Measurements from ENCODE around the gene TBC1D14. TPM values are rescaled to one million over a fixed set of nuclear protein-coding genes. Genes with fewer than 3 reads are reported as not detected.
A peak's percentile ranks its signal among the peaks of the same experiment; 100 is the strongest.

TBC1D14 gene
- polyA plus RNA-seq, 3 donors = 36.3 to 44.7 (median 39.3) TPM

DNA sequence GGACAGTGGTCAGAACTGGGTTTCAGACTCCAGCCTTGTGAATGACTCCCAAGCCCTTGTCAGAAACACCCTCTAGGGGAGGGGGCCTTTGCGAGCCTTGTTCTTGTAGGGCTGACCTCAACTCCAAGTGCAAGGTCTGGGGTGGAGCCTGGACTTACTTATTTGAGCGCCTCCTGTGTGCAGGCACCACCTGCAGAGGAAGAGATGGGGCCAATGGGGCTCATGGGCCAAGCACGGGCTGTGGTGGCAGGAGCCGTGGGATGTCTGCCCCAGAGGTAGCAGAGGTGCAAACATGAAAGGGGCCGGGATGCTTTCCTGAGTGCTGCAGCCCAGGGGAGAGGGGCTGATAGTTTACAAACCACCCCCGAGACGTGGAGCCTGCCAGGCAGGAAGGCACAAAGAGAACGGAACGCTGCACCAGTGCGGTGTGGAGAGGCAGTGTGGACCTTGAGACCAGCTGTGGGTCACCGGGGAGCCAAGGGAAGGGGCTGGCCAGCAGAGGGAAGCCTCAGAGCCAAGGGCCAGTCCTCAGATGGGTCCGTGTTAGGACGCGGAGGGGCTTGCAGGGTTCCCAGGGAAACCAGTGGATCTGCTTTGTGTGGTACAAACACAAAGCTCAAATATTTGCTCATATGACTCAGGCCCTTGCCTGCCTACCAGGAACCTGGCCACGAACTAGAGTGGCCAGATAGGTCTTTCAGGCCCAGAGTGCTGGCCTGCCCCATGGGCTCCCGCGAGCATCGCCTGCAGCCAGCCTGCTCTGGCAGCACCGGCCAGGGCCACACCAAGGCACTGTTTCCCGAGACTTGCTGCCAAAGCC is 124.8 kb downstream of the TBC1D14 start:
- Histone ChIP-seq H3K9me3 (replicated peaks in 1 of 2; ENCODE audit: control insufficient read depth in 1 of 2, insufficient read depth in 1 of 2, low read length in 2 of 2) (no peaks in the 10 kb centered on the region), H3K36me3 (replicated peaks in 1 of 2; ENCODE audit: control insufficient read depth in 1 of 2, insufficient read depth in 2 of 2, low read length in 2 of 2) (peaks cover 31 to 40% of the 10 kb centered on the region in 2 donors), H3K27me3 (ENCODE audit: control insufficient read depth in 2 of 2, insufficient read depth in 2 of 2, low read length in 2 of 2) (no peaks in the 10 kb centered on the region), H3K27ac (ENCODE audit: low read depth in 1 of 2, low read length in 2 of 2) (no peak overlapping the region), H3K4me3 (replicated peaks in 1 of 3; ENCODE audit: low read depth in 2 of 3, low read length in 3 of 3) (no peak overlapping the region), H2AFZ (ENCODE audit: insufficient read depth, low read depth, low read length, poor library complexity, severe bottlenecking) (no peak overlapping the region), H3K4me2 (replicated peaks; ENCODE audit: extremely low read depth, low read length, poor library complexity, severe bottlenecking) (no peak overlapping the region), H3K9ac (ENCODE audit: insufficient read depth, low read length, poor library complexity, severe bottlenecking) (no peak overlapping the region), H3K79me2 (ENCODE audit: insufficient read depth, low read length) (no peaks in the 10 kb centered on the region), H4K20me1 (ENCODE audit: insufficient read depth, low read length) (peaks cover 33% of the 10 kb centered on the region), H3K4me1 (ENCODE audit: control insufficient read depth in 1 of 2, insufficient read depth in 2 of 2, low read length in 2 of 2) (no peaks in the 10 kb centered on the region)
- intact Hi-C loops (cut with micrococcal nuclease) = loop anchor here in 1 of 2 donors (5.0 kb wide), 1 partner anchor 37 kb away; no protein-coding TSS in a partner anchor
- no peak for TF ChIP-seq CTCF (IDR thresholded peaks at IDR 0.05)
- 89% methylated on average over 19 of the region's 20 CpGs for WGBS (ENCODE audit: insufficient coverage)
- H3K4me3 Mint-ChIP-seq = no peak overlapping the region
- H3K27me3 Mint-ChIP-seq (ENCODE audit: low read depth in 3 of 3) = peaks cover 0 to 2% (median 1%) of the 10 kb centered on the region in 3 donors
- DNase-seq = no peak
- H3K36me3 Mint-ChIP-seq = peaks cover 36 to 38% of the 10 kb centered on the region in 2 donors
- peak overlapping the region in 2 of 7 donors; percentile 62 to 63 for H3K27ac Mint-ChIP-seq
- H3K4me1 Mint-ChIP-seq = peaks cover 3% of the 10 kb centered on the region
- peaks cover 0 to 4% (median 0%) of the 10 kb centered on the region in 7 donors for H3K9me3 Mint-ChIP-seq

DNA sequence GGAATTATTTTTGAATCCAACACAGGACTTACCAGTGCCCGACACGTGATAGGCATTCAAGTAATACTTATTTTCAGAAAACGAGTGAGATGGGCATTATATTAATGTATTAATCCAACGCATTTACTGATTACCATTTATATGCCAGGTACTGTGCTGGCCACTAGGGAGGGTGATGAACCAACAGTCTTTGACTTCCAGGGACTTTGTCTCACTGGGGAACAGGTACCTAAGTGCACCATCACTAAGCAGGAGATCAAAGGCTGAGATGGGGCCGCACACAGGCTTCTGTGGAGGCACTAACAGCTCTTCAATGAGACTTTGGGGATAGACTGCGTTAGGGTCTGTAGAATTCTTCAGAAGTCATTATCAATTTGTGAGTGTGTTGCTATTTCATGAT is 127.8 kb downstream of the TBC1D14 start:
- intact Hi-C loops (cut with micrococcal nuclease) = loop anchor here in 1 of 2 donors (5.0 kb wide), 1 partner anchor 40 kb away; no protein-coding TSS in a partner anchor
- H3K36me3 ChIP-seq (replicated peaks in 1 of 2; ENCODE audit: control insufficient read depth in 1 of 2, insufficient read depth in 2 of 2, low read length in 2 of 2) = peaks cover 3 to 11% of the 10 kb centered on the region in 2 donors
- Mint-ChIP-seq H3K27me3 (ENCODE audit: low read depth in 3 of 3) (peaks cover 0 to 6% (median 0%) of the 10 kb centered on the region in 3 donors), H3K9me3 (peaks cover 0 to 3% (median 0%) of the 10 kb centered on the region in 7 donors), H3K4me1 (peaks cover 25% of the 10 kb centered on the region), H3K27ac (no peak overlapping the region), H3K36me3 (peaks cover 8 to 9% of the 10 kb centered on the region in 2 donors), H3K4me3 (no peak overlapping the region)
- WGBS (ENCODE audit: insufficient coverage) = no CpG with 5 or more reads among the region's 6 CpGs
- H3K4me3 ChIP-seq (replicated peaks in 1 of 3; ENCODE audit: low read depth in 2 of 3, low read length in 3 of 3) = no peak overlapping the region
- no peak overlapping the region for H2AFZ ChIP-seq (ENCODE audit: insufficient read depth, low read depth, low read length, poor library complexity, severe bottlenecking)
- no peak for TF ChIP-seq CTCF (IDR thresholded peaks at IDR 0.05)
- DNase-seq = no peak
- H3K27me3 ChIP-seq (ENCODE audit: control insufficient read depth in 2 of 2, insufficient read depth in 2 of 2, low read length in 2 of 2) = no peaks in the 10 kb centered on the region
- H3K9me3 ChIP-seq (replicated peaks in 1 of 2; ENCODE audit: control insufficient read depth in 1 of 2, insufficient read depth in 1 of 2, low read length in 2 of 2) = no peaks in the 10 kb centered on the region
- H3K9ac ChIP-seq (ENCODE audit: insufficient read depth, low read length, poor library complexity, severe bottlenecking) = no peak overlapping the region
- H3K4me2 ChIP-seq (replicated peaks; ENCODE audit: extremely low read depth, low read length, poor library complexity, severe bottlenecking) = no peak overlapping the region
- peaks cover 21 to 22% of the 10 kb centered on the region in 2 donors for H3K4me1 ChIP-seq (ENCODE audit: control insufficient read depth in 1 of 2, insufficient read depth in 2 of 2, low read length in 2 of 2)
- peaks cover 16% of the 10 kb centered on the region for H4K20me1 ChIP-seq (ENCODE audit: insufficient read depth, low read length)
- H3K79me2 ChIP-seq (ENCODE audit: insufficient read depth, low read length) = no peaks in the 10 kb centered on the region
- H3K27ac ChIP-seq (ENCODE audit: low read depth in 1 of 2, low read length in 2 of 2) = no peak overlapping the region

Measured in CD14-positive monocyte (primary cell).